Endothelial cell of umbilical vein (primary cell): ENCODE results near the gene SSH3. TPM values are rescaled to one million over a fixed set of nuclear protein-coding genes. Genes with fewer than 3 reads are reported as not detected.

Experiments used
- BruUV-seq: library from RNA; stranded (reverse); fragments of 400-500 nt; replicated peaks from 2 replicates; lab custom pipeline; 2021; lab: Mats Ljungman, UMichigan
- CTCF ChIA-PET: fragments of 300-600, 350-600 bp; sonication (Branson Sonifier 250); formaldehyde crosslinking; loops from one replicate; lab custom pipeline; 2021; ENCODE audit warnings: antibody characterized with exemption, inconsistent platforms; lab: Charles Lee
- POLR2A ChIA-PET: fragments of 300-600, 350-600 bp; sonication (Branson Sonifier 250); formaldehyde crosslinking; loops from one replicate; lab custom pipeline; 2021; ENCODE audit warnings: antibody characterized with exemption, inconsistent platforms; lab: Charles Lee
- DNase-seq: peaks from one replicate; pipeline ENCODE4 v3.0.0-alpha.2; 2011; ENCODE audit warnings: low read depth, low spot score
- FAIRE-seq: peaks from 2 replicates; lab custom pipeline; 2011; peaks lifted over from hg19 to GRCh38; lab: Jason Lieb, UNC
- H2AFZ ChIP-seq: 2 replicates; pipeline ENCODE4 v1.6.0; 2012; ENCODE audit warnings: low read depth, low read length, control low read depth, inconsistent platforms
- H3K27ac ChIP-seq: 2 replicates; pipeline ENCODE4 v1.5.1; 2011; ENCODE audit warnings: low read depth, mild to moderate bottlenecking, control low read depth, low read length, moderate library complexity; ENCODE audit not compliant: insufficient read depth
- H3K27me3 ChIP-seq, 2 experiments: 2 replicates each; pipeline versions ENCODE4 v1.6.0 to v1.6.1; 2011; ENCODE audit warnings: low read length in 2 of 2, mixed read lengths in 1 of 2; ENCODE audit not compliant: control insufficient read depth in 2 of 2, insufficient read depth in 2 of 2
- H3K36me3 ChIP-seq, 2 experiments: 2 replicates in 1 of 2; 3 replicates in 1 of 2; pipeline ENCODE4 v1.5.1; 2011; ENCODE audit warnings: low read length in 2 of 2, mild to moderate bottlenecking in 1 of 2, moderate library complexity in 1 of 2; ENCODE audit not compliant: control insufficient read depth in 2 of 2, insufficient read depth in 2 of 2; ENCODE audit errors: extremely low read depth in 1 of 2
- H3K4me1 ChIP-seq: 3 replicates; pipeline ENCODE4 v1.5.1; 2011; ENCODE audit warnings: mild to moderate bottlenecking, low read length; ENCODE audit not compliant: control insufficient read depth, insufficient read depth; ENCODE audit errors: extremely low read depth
- H3K4me2 ChIP-seq: 2 replicates; pipeline ENCODE4 v1.6.1; 2011; ENCODE audit warnings: low read length, control low read depth, mixed read lengths; ENCODE audit not compliant: insufficient read depth
- H3K4me3 ChIP-seq, 3 experiments: fragments of 200-600 bp in 1 of 3; sonication (generic), shearing (Covaris generic) in 1 of 3; replicated peaks in 1 of 3; 2 replicates each; pipeline ENCODE4 v1.5.1; 2011 to 2016; ENCODE audit warnings: control low read depth in 3 of 3, low read length in 3 of 3, mild to moderate bottlenecking in 2 of 3, inconsistent platforms in 1 of 3, low read depth in 1 of 3, moderate library complexity in 1 of 3; ENCODE audit not compliant: insufficient read depth in 1 of 3
- H3K79me2 ChIP-seq: 2 replicates; pipeline ENCODE4 v1.6.0; 2012; ENCODE audit warnings: low read length, inconsistent platforms; ENCODE audit not compliant: control insufficient read depth, insufficient read depth
- H3K9ac ChIP-seq: replicated peaks from 2 replicates; pipeline ENCODE3; 2011; ENCODE audit warnings: low read length, control low read depth; ENCODE audit not compliant: insufficient read depth; ENCODE audit errors: extremely low read depth
- H3K9me1 ChIP-seq: replicated peaks from 3 replicates; pipeline ENCODE4 v1.6.0; 2011; ENCODE audit warnings: mild to moderate bottlenecking, low read length; ENCODE audit not compliant: control insufficient read depth, insufficient read depth; ENCODE audit errors: extremely low read depth
- H3K9me3 ChIP-seq: replicated peaks from 2 replicates; pipeline ENCODE4 v1.5.1; 2012; ENCODE audit warnings: low read length, inconsistent platforms; ENCODE audit not compliant: control insufficient read depth, insufficient read depth
- H4K20me1 ChIP-seq: replicated peaks from 2 replicates; pipeline ENCODE3; 2011; ENCODE audit warnings: mild to moderate bottlenecking, low read length; ENCODE audit not compliant: control insufficient read depth, insufficient read depth; ENCODE audit errors: extremely low read depth
- CTCF ChIP-seq, 2 donors: IDR thresholded peaks; 1 replicate in 1 of 2; 2 replicates in 1 of 2; pipeline ENCODE4 v1.5.1; 2011; ENCODE audit warnings: low read length in 2 of 2, mild to moderate bottlenecking in 2 of 2, moderate library complexity in 2 of 2, control low read depth in 1 of 2, inconsistent platforms in 1 of 2, low read depth in 1 of 2; ENCODE audit not compliant: insufficient read depth in 1 of 2; ENCODE audit errors: extremely low read depth in 1 of 2
- EZH2 ChIP-seq: IDR thresholded peaks from 2 replicates; pipeline ENCODE4 v1.6.1; 2012; ENCODE audit warnings: borderline replicate concordance, low read depth, mild to moderate bottlenecking, moderate library complexity, low read length, inconsistent platforms; ENCODE audit not compliant: severe bottlenecking
- GATA2 ChIP-seq: IDR thresholded peaks from 2 replicates; pipeline ENCODE4 v1.7.0; 2011; ENCODE audit warnings: low read depth, mild to moderate bottlenecking, moderate library complexity, mixed read lengths, low read length; ENCODE audit not compliant: insufficient read length, insufficient read depth
- POLR2A ChIP-seq: IDR thresholded peaks from 2 replicates; pipeline ENCODE4 v1.6.1; 2012; ENCODE audit warnings: low read depth, mild to moderate bottlenecking, control low read depth, low read length
- dilution Hi-C: fragments of 300-500 bp; cut with MboI; formaldehyde crosslinking; loops from one replicate; pipeline ENCODE4 v1.15.0; 2019; ENCODE audit warnings: low sequenced_read_pairs; ENCODE audit not compliant: extremely low pct_ligation_motif_present
- intact Hi-C: fragments of 100-400 bp; cut with micrococcal nuclease; formaldehyde crosslinking; loops from one replicate; pipeline ENCODE4 v1.10.0; 2022
- polyA plus RNA-seq, 4 experiments: library from polyadenylated mRNA; depleted of rRNA in 3 of 4; stranded (reverse) in 3 of 4; unstranded in 1 of 4; fragments of >200 nt; gene quantifications; 2 replicates each; pipeline versions ENCODE4 v1.2.1 to v1.2.3, GENCODE V29; 2011 to 2012; ENCODE audit warnings: missing spikeins in 1 of 4
- total RNA-seq: library from RNA; stranded (reverse); gene quantifications from 2 replicates; pipeline ENCODE4 v1.2.3, GENCODE V29; 2021

The SSH3 gene
- total and polyA plus RNA-seq, 2 donors (not counting 3 experiments of a cell fraction or from before 2014, with no cell fraction given) = 14.3 to 16.5 TPM

DNA sequence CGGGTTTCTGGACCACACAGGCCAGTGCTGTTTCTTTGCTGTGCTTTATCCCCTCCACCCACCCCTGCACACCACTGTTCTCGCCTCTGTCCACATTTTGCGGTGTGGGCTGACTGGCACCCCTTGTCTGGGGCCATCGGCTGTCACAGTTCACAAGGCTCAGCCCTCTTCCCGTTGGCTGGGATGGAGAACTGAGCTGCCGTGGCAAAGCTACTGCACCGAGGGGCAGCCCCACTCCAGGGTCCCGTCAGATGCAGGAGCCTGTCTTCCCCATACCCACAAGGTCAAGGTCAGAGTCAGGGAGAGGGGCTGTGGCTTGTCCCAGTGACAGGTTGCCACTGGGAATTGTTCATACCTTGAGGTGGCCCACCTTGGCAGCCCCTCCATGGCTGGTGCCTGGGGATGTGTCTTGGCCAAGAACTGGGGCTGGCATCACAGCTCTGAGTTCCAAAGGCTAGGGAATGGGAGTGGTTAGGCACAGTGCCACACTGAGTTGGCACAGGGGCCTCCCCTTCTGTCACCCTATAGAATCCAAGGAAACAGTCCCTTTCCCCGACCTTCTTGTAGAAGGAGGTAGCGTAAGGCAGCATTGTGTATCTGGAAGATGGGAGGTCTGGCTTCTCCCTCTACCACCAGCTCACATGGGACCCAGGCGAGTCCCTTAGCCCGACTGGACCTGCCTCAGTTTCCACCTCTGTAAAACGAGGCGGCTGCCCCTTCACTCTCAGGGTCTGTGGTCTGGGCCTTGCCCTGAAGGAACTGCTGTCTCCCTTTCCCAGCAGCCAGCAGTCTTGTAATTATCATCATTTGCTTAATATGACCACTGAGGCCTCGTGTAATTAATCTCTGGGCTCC lies 33.7 kb upstream of the SSH3 start:
- FAIRE-seq = no peak
- Histone ChIP-seq H3K4me2 (peak overlapping the region; percentile 59), H4K20me1 (no peaks in the 10 kb centered on the region), H3K27ac (no peak overlapping the region), H2AFZ (no peak overlapping the region), H3K9ac (peak overlapping the region; percentile 1), H3K36me3 (peaks cover 0 to 9% of the 10 kb centered on the region in 2 experiments), H3K4me3 (no peak overlapping the region), H3K9me1 (no peaks in the 10 kb centered on the region), H3K9me3 (no peaks in the 10 kb centered on the region), H3K27me3 (no peaks in the 10 kb centered on the region), H3K4me1 (peaks cover 32% of the 10 kb centered on the region), H3K79me2 (peaks cover 73% of the 10 kb centered on the region)
- ChIA-PET POLR2A (interaction anchor here (0.5 to 0.7 kb wide), 2 partner anchors 14 to 63 kb away, joined by 4 to 5 read pairs; no protein-coding TSS in a partner anchor), CTCF (interaction anchor here (1.2 to 2.7 kb wide), 7 partner anchors 8 to 132 kb away, joined by 3 to 8 read pairs (median 6); partner anchors contain the start of genes ANKRD13D, PPP1CA and SSH3)
- peak; percentile 24 for DNase-seq
- peak; percentile 56 for TF ChIP-seq POLR2A
- TF ChIP-seq EZH2 = no peak
- intact Hi-C loops = loop anchor here (10.0 kb wide), 1 partner anchor 235 kb away; the partner anchor contains the start of genes CDK2AP2 and PITPNM1
- BruUV-seq = no TSS peak
- dilution Hi-C loops = no loop called here

DNA sequence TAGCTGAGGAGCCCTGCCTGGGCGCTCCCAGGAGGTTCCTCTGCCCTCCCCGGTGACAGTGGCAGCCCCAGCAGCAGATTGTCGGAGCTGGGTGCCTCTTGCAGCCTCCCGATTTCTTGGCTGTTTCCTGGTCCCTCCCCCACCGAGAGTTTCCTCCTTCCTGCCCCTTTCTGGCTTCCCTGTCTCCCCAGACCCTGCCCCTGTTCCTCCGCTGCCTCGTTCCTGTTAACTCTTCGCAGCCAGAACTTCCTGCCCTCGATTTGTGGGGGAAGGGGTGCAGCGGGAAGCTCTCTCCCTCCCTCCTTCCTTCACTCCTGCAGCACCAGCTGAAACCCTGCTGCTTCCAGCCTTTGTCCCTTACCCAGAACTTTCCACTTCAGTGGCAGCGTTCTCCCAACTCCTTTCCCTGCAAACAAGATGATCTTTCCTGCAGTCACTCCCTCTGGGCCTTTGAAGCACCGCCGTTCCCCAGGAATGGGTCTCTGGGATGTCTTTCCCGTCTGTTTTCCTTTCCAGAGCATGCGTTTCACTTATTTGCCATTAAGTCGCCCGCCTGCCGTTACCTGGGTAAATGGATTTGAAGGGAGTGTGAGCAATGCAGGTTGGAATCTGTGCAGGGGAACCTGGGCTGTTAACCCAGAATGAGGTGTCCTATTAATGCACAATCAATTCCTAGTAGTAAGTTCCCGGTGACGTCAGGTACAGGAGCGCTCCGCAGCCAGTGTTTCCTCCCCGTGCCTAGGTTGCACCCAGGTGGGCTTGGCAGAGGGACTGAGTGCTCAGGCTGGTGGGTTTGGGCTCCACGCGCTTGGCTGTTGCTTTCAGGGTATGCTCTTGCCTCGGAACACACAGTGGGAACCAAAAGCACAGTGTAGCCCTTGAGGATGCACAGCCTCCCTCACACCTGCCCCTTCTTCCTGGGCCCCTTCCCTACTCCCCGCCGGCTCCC lies 32.8 kb upstream of the SSH3 start:
- peak overlapping the region; percentile 1 for H3K9ac ChIP-seq
- DNase-seq = peak; percentile 27
- peak; percentile 89 for FAIRE-seq
- peaks cover 32% of the 10 kb centered on the region for H3K4me1 ChIP-seq
- peak overlapping the region; percentile 59 for H3K4me2 ChIP-seq
- no peaks in the 10 kb centered on the region for H3K27me3 ChIP-seq
- H3K79me2 ChIP-seq = peaks cover 82% of the 10 kb centered on the region
- H3K27ac ChIP-seq = no peak overlapping the region
- intact Hi-C loops (no loop called here), dilution Hi-C loops (no loop called here)
- H2AFZ ChIP-seq = no peak overlapping the region
- CTCF ChIA-PET = interaction anchor here (1.0 to 2.7 kb wide), 10 partner anchors 7 to 189 kb away, joined by 3 to 12 read pairs (median 5); partner anchors contain the start of genes ANKRD13D, PPP1CA and SSH3
- H3K4me3 ChIP-seq = no peak overlapping the region
- TF ChIP-seq GATA2 = no peak
- TF ChIP-seq CTCF (IDR thresholded peaks at IDR 0.05; ENCODE audit: extremely low read depth in 1 of 2, insufficient read depth in 1 of 2, low read depth in 1 of 2, low read length in 2 of 2) = no peak
- TF ChIP-seq POLR2A = peak; percentile 42
- H3K36me3 ChIP-seq = peaks cover 0 to 9% of the 10 kb centered on the region in 2 experiments
- BruUV-seq = no TSS peak
- H3K9me3 ChIP-seq = no peaks in the 10 kb centered on the region
- no peaks in the 10 kb centered on the region for H4K20me1 ChIP-seq
- H3K9me1 ChIP-seq = no peaks in the 10 kb centered on the region
- POLR2A ChIA-PET = interaction anchor here (0.5 kb wide), 1 partner anchor 62 kb away, joined by 5 read pairs; no protein-coding TSS in a partner anchor
